GM12875 (cell line): Measurements from ENCODE around the gene GALNT18.

Experiments
- H3K4me3 ChIP-seq: one replicate; pipeline ENCODE4 v1.5.1; 2011; ENCODE audit warnings: low read depth, low read length, control low read depth
- CTCF ChIP-seq: IDR thresholded peaks from 2 replicates; pipeline ENCODE4 v1.5.1; 2011; ENCODE audit warnings: low read depth, mild to moderate bottlenecking, control low read depth, inconsistent platforms, low read length, moderate library complexity, borderline replicate concordance; ENCODE audit not compliant: insufficient read depth

The GALNT18 gene

GRCh38 chr11:11332141-11332710, 289.6 kb downstream of the GALNT18 start:
- no peak overlapping the region for H3K4me3 ChIP-seq
- no peak for TF ChIP-seq CTCF

GRCh38 chr11:11329062-11329806, 292.6 kb downstream of the GALNT18 start:
- no peak for TF ChIP-seq CTCF
- H3K4me3 ChIP-seq = no peak overlapping the region

GRCh38 chr11:11324090-11324489, 297.7 kb downstream of the GALNT18 start:
- H3K4me3 ChIP-seq = no peak overlapping the region
- no peak for TF ChIP-seq CTCF

- TF ChIP-seq CTCF = no peak
- H3K4me3 ChIP-seq = no peak overlapping the region
Measured at GRCh38 chr11:11322101-11322500, 299.7 kb downstream of the GALNT18 start.

GRCh38 chr11:11320825-11321224, 301.0 kb downstream of the GALNT18 start:
- no peak overlapping the region for H3K4me3 ChIP-seq
- TF ChIP-seq CTCF = no peak

- H3K4me3 ChIP-seq = no peak overlapping the region
- no peak for TF ChIP-seq CTCF
Measured at GRCh38 chr11:11318961-11319360, 302.8 kb downstream of the GALNT18 start.

GRCh38 chr11:11318461-11318860, 303.3 kb downstream of the GALNT18 start:
- no peak for TF ChIP-seq CTCF
- H3K4me3 ChIP-seq = no peak overlapping the region
